Lower leg skin (tissue), 3 donors: ENCODE results near the gene CD276.

Source experiments
- POLR2A ChIP-seq, 2 donors: fragments of 450-650 bp; IDR thresholded peaks; one replicate each; pipeline ENCODE4 v1.6.1; 2016 to 2017; ENCODE audit warnings: antibody characterized with exemption in 2 of 2, mild to moderate bottlenecking in 1 of 2, moderate library complexity in 1 of 2
- TF ChIP-seq, protein P1 (sequence below), 3 donors: fragments of 450-650 bp; IDR thresholded peaks; one replicate each; pipeline ENCODE4 v1.5.1; 2016; ENCODE audit warnings: antibody characterized with exemption in 3 of 3, mild to moderate bottlenecking in 3 of 3, moderate library complexity in 2 of 3

DNA sequence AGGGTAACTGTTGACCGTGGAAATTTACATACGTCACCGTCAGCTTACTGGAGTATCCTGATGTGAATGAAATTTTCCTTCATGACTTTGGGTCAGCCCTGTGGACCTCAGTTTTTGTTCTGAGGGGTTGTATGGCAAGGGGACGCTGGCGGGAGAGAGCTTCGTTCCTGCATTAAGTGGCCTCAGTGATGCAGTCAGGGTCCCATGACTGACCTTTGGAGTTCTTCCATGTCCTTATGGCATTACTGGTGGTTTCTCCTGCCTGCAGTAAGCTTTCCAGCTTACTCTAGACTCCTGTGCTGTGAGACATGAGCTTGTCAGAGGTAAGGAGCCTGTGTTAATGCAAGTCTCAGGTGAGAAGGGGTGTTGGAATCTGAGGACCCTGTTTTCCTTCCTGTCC lies 1.8 kb downstream of the CD276 start:
- TF ChIP-seq, protein P1, sequence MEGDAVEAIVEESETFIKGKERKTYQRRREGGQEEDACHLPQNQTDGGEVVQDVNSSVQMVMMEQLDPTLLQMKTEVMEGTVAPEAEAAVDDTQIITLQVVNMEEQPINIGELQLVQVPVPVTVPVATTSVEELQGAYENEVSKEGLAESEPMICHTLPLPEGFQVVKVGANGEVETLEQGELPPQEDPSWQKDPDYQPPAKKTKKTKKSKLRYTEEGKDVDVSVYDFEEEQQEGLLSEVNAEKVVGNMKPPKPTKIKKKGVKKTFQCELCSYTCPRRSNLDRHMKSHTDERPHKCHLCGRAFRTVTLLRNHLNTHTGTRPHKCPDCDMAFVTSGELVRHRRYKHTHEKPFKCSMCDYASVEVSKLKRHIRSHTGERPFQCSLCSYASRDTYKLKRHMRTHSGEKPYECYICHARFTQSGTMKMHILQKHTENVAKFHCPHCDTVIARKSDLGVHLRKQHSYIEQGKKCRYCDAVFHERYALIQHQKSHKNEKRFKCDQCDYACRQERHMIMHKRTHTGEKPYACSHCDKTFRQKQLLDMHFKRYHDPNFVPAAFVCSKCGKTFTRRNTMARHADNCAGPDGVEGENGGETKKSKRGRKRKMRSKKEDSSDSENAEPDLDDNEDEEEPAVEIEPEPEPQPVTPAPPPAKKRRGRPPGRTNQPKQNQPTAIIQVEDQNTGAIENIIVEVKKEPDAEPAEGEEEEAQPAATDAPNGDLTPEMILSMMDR (IDR thresholded peaks at IDR 0.05): no peak
- TF ChIP-seq POLR2A (IDR thresholded peaks at IDR 0.05): no peak
